HCT116 (cell line): ENCODE data around the gene SLC2A13. TPM values are rescaled to one million over a fixed set of nuclear protein-coding genes. Genes with fewer than 3 reads are reported as not detected.

Experiments
- ATAC-seq: fragments of 200-7000 bp; cut with Tn5 transposase; 2 replicates; pipeline ENCODE4 v1.9.1; 2020; ENCODE audit warnings: mild to moderate bottlenecking, moderate library complexity
- BruUV-seq: library from RNA; stranded (reverse); fragments of 400-500 nt; replicated peaks from 2 replicates; lab custom pipeline; 2021; lab: Mats Ljungman, UMichigan
- CTCF ChIA-PET: fragments of 300-600 bp; sonication (Branson Sonifier 250); formaldehyde crosslinking; loops from one replicate; lab custom pipeline; 2021; ENCODE audit warnings: antibody characterized with exemption; lab: Charles Lee
- POLR2A ChIA-PET: fragments of 300-600, 350-600 bp; sonication (Branson Sonifier 250); formaldehyde crosslinking; loops from one replicate; lab custom pipeline; 2021; ENCODE audit warnings: antibody characterized with exemption; lab: Charles Lee
- RAD21 ChIA-PET, 2 experiments: fragments of 300-600 bp; sonication (Branson Sonifier 250); formaldehyde crosslinking; loops; one replicate each; lab custom pipeline; 2023; ENCODE audit warnings: low total read pairs in 2 of 2; ENCODE audit not compliant: uncharacterized antibody in 2 of 2, unreplicated experiment in 2 of 2, low non-redundant PET in 1 of 2; lab: Charles Lee
- DNase-seq: peaks from one replicate; pipeline ENCODE4 v3.0.0-alpha.2; 2010; ENCODE audit warnings: low read depth, low spot score
- H2AFZ ChIP-seq: fragments of 200-600 bp; shearing (Covaris generic), sonication (generic); 2 replicates; pipeline ENCODE4 v1.6.1; 2017; ENCODE audit warnings: low read depth, mixed run types, mixed read lengths, antibody characterized with exemption, low read length; ENCODE audit not compliant: poor library complexity, severe bottlenecking
- H3K27ac ChIP-seq: 2 replicates; pipeline ENCODE4 v1.5.1; 2012; ENCODE audit warnings: low read depth, low read length
- H3K27me3 ChIP-seq: fragments of 200-600 bp; sonication (generic); 2 replicates; pipeline ENCODE4 v1.6.1; 2016; ENCODE audit warnings: mixed run types, low read length, mixed read lengths; ENCODE audit not compliant: insufficient read depth
- H3K36me3 ChIP-seq, 2 experiments: fragments of 200-500 bp in 1 of 2; fragments of 200-600 bp in 1 of 2; sonication (Bioruptor generic) in 1 of 2; sonication (generic) in 1 of 2; 2 replicates each; pipeline versions ENCODE4 v1.5.1 to v1.6.1; 2014 to 2016; ENCODE audit warnings: low read length in 2 of 2, inconsistent platforms in 1 of 2, mixed read lengths in 1 of 2, mixed run types in 1 of 2; ENCODE audit not compliant: insufficient read depth in 2 of 2, control insufficient read depth in 1 of 2
- H3K4me1 ChIP-seq, 2 experiments: fragments of 200-600 bp in 1 of 2; sonication (generic) in 1 of 2; 2 replicates each; pipeline versions ENCODE4 v1.5.1 to v1.6.1; 2012 to 2017; ENCODE audit warnings: low read length in 2 of 2, inconsistent platforms in 1 of 2, mild to moderate bottlenecking in 1 of 2, mixed read lengths in 1 of 2, mixed run types in 1 of 2, moderate library complexity in 1 of 2; ENCODE audit not compliant: insufficient read depth in 2 of 2, control insufficient read depth in 1 of 2
- H3K4me2 ChIP-seq: fragments of 200-600 bp; sonication (generic); 2 replicates; pipeline ENCODE4 v1.6.1; 2017; ENCODE audit warnings: mixed run types, low read length, mixed read lengths
- H3K4me3 ChIP-seq, 2 experiments: fragments of 200-600 bp in 1 of 2; sonication (generic) in 1 of 2; replicated peaks in 1 of 2; 2 replicates each; pipeline ENCODE4 v1.5.1; 2011 to 2016; ENCODE audit warnings: low read length in 2 of 2, control low read depth in 1 of 2, low read depth in 1 of 2, mild to moderate bottlenecking in 1 of 2, mixed read lengths in 1 of 2, mixed run types in 1 of 2
- H3K79me2 ChIP-seq: fragments of 200-600 bp; sonication (generic); 2 replicates; pipeline ENCODE4 v1.6.1; 2017; ENCODE audit warnings: mild to moderate bottlenecking, mixed run types, low read length, moderate library complexity, mixed read lengths; ENCODE audit not compliant: insufficient read depth
- H3K9ac ChIP-seq: fragments of 200-600 bp; sonication (generic); 2 replicates; pipeline ENCODE4 v1.6.1; 2016; ENCODE audit warnings: low read length, mixed read lengths
- H3K9me2 ChIP-seq: fragments of 200-600 bp; sonication (generic), shearing (Covaris generic); 2 replicates; pipeline ENCODE4 v1.6.1; 2017; ENCODE audit warnings: mixed run types, mild to moderate bottlenecking, moderate library complexity; ENCODE audit not compliant: insufficient read depth
- H3K9me3 ChIP-seq, 2 experiments: fragments of 200-500 bp in 1 of 2; fragments of 200-600 bp in 1 of 2; sonication (Bioruptor generic) in 1 of 2; sonication (generic) in 1 of 2; 2 replicates each; pipeline ENCODE4 v1.6.1; 2014 to 2017; ENCODE audit warnings: low read length in 2 of 2, mixed read lengths in 2 of 2, inconsistent platforms in 1 of 2, low read depth in 1 of 2, mild to moderate bottlenecking in 1 of 2, mixed run types in 1 of 2, moderate library complexity in 1 of 2; ENCODE audit not compliant: control insufficient read depth in 1 of 2, insufficient read depth in 1 of 2
- H4K20me1 ChIP-seq: fragments of 200-600 bp; sonication (generic), shearing (Covaris generic); 2 replicates; pipeline ENCODE4 v1.6.1; 2017; ENCODE audit warnings: mixed run types, mild to moderate bottlenecking, moderate library complexity; ENCODE audit not compliant: insufficient read depth
- CEBPB ChIP-seq: IDR thresholded peaks from 2 replicates; pipeline ENCODE4 v1.6.1; 2012; ENCODE audit warnings: low read depth
- CTCF ChIP-seq, 3 experiments: fragments of 200-600 bp in 1 of 3; sonication (generic) in 1 of 3; IDR thresholded peaks in 2 of 3; conservative IDR thresholded peaks in 1 of 3; 2 replicates each; pipeline ENCODE4 v1.5.1; 2012 to 2017; ENCODE audit warnings: low read depth in 2 of 3, low read length in 2 of 3, antibody characterized with exemption in 1 of 3, borderline replicate concordance in 1 of 3, control low read depth in 1 of 3, mild to moderate bottlenecking in 1 of 3, mixed read lengths in 1 of 3, mixed run types in 1 of 3, moderate library complexity in 1 of 3; ENCODE audit not compliant: insufficient read depth in 1 of 3
- EGR1 ChIP-seq: IDR thresholded peaks from 2 replicates; pipeline ENCODE4 v1.6.1; 2012; ENCODE audit warnings: low read depth
- EZH2 ChIP-seq: fragments of 200-600 bp; sonication (generic); IDR thresholded peaks from 2 replicates; pipeline ENCODE4 v1.6.1; 2017; ENCODE audit warnings: antibody characterized with exemption, mixed run types
- EZH2phosphoT487 ChIP-seq: fragments of 200-600 bp; IDR thresholded peaks from 2 replicates; pipeline ENCODE4 v1.6.1; 2018; ENCODE audit warnings: antibody characterized with exemption, borderline replicate concordance
- JUND ChIP-seq: IDR thresholded peaks from 2 replicates; pipeline ENCODE4 v1.6.1; 2012
- MAX ChIP-seq: IDR thresholded peaks from 2 replicates; pipeline ENCODE4 v1.6.1; 2012
- POLR2A ChIP-seq: IDR thresholded peaks from 2 replicates; pipeline ENCODE4 v1.7.0; 2011; ENCODE audit warnings: borderline replicate concordance; ENCODE audit not compliant: insufficient read depth, insufficient read length; ENCODE audit errors: extremely low read depth
- POLR2AphosphoS5 ChIP-seq: IDR thresholded peaks from 2 replicates; pipeline ENCODE4 v1.6.1; 2011; ENCODE audit warnings: mild to moderate bottlenecking, low read depth, low read length, moderate library complexity
- RAD21 ChIP-seq: IDR thresholded peaks from 2 replicates; pipeline ENCODE4 v1.6.1; 2012; ENCODE audit warnings: low read depth, mild to moderate bottlenecking
- SIN3A ChIP-seq: IDR thresholded peaks from 2 replicates; pipeline ENCODE4 v1.6.1; 2012; ENCODE audit warnings: low read depth
- SP1 ChIP-seq: IDR thresholded peaks from 2 replicates; pipeline ENCODE4 v1.6.1; 2012; ENCODE audit warnings: low read depth
- SRF ChIP-seq: IDR thresholded peaks from 2 replicates; pipeline ENCODE4 v1.6.1; 2012; ENCODE audit warnings: low read depth
- TCF7L2 ChIP-seq: IDR thresholded peaks from 2 replicates; pipeline ENCODE4 v1.7.0; 2011; ENCODE audit warnings: borderline replicate concordance, inconsistent platforms; ENCODE audit not compliant: insufficient read depth, insufficient read length; ENCODE audit errors: extremely low read depth
- YY1 ChIP-seq: IDR thresholded peaks from 2 replicates; pipeline ENCODE4 v1.6.1; 2011; ENCODE audit warnings: low read length, low read depth, moderate library complexity, mild to moderate bottlenecking; ENCODE audit not compliant: insufficient replicate concordance; ENCODE audit errors: extremely low read depth
- ZFX ChIP-seq: fragments of 450-650 bp; IDR thresholded peaks from 2 replicates; pipeline ENCODE4 v1.6.1; 2017
- ZNF274 ChIP-seq: fragments of 200-500 bp; sonication (Bioruptor generic); IDR thresholded peaks from 2 replicates; pipeline ENCODE4 v1.6.1; 2014; ENCODE audit warnings: mild to moderate bottlenecking, low read depth, low read length, inconsistent platforms
- intact Hi-C: fragments of 100-400 bp; cut with micrococcal nuclease; formaldehyde crosslinking; loops from 2 replicates; pipeline ENCODE4 v1.10.0; 2022
- total RNA-seq: library from RNA; stranded (reverse); gene quantifications from one replicate; pipeline ENCODE4 v1.2.1, GENCODE V29; 2021; ENCODE audit not compliant: unreplicated experiment
- TF ChIP-seq, protein P1 (sequence below): IDR thresholded peaks from 2 replicates; pipeline ENCODE4 v1.6.1; 2012; ENCODE audit warnings: low read depth

Gene SLC2A13
- total RNA-seq, 1 experiment from 2014 or later: 6.8 TPM

DNA sequence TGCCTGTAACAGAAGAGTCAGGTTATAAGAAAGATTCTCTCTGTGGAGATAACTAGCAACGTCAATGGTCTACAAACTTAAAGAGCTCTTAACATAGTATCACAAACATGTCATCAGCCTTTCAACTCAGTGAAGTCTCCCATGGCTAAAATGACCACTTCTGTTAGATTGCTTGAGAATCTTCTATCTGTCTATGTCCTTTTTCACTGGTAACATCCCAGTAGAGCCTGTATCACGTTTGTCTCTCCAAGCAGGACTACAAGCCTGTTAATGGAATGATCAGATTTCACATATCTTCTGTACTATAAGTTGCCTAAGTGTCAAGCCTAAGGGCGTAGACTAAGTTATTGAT lies 50.7 kb downstream of the SLC2A13 start:
- intact Hi-C loops: no loop called here
- Histone ChIP-seq H3K27me3 (no peaks in the 10 kb centered on the region), H3K36me3 (no peaks in the 10 kb centered on the region), H4K20me1 (no peaks in the 10 kb centered on the region), H3K27ac (no peak overlapping the region), H3K4me2 (no peak overlapping the region), H3K4me3 (no peak overlapping the region), H3K9ac (no peak overlapping the region), H3K9me2 (no peaks in the 10 kb centered on the region), H2AFZ (no peak overlapping the region), H3K4me1 (no peaks in the 10 kb centered on the region), H3K9me3 (no peaks in the 10 kb centered on the region), H3K79me2 (no peaks in the 10 kb centered on the region)
- CTCF ChIA-PET: no interaction called here
- POLR2A ChIA-PET: no interaction called here
- ATAC-seq (no peak), DNase-seq (no peak)
- RAD21 ChIA-PET: interaction anchor here in 1 of 2 experiments (0.7 kb wide), 1 partner anchor 214 kb away, joined by 4 read pairs; no protein-coding TSS in a partner anchor
- TF ChIP-seq CEBPB (no peak), ZNF274 (no peak), EGR1 (no peak), RAD21 (no peak), EZH2phosphoT487 (no peak), SIN3A (no peak), YY1 (no peak), SP1 (no peak), TCF7L2 (no peak), JUND (no peak), POLR2A (no peak), SRF (no peak), CTCF (IDR thresholded peaks at IDR 0.05 in 2 of 3, conservative IDR thresholded peaks at IDR 0.05 in 1 of 3; ENCODE audit: borderline replicate concordance in 1 of 3, insufficient read depth in 1 of 3, low read depth in 2 of 3, low read length in 2 of 3) (no peak), POLR2AphosphoS5 (no peak), ZFX (no peak), EZH2 (no peak), MAX (no peak)
- TF ChIP-seq, protein P1, sequence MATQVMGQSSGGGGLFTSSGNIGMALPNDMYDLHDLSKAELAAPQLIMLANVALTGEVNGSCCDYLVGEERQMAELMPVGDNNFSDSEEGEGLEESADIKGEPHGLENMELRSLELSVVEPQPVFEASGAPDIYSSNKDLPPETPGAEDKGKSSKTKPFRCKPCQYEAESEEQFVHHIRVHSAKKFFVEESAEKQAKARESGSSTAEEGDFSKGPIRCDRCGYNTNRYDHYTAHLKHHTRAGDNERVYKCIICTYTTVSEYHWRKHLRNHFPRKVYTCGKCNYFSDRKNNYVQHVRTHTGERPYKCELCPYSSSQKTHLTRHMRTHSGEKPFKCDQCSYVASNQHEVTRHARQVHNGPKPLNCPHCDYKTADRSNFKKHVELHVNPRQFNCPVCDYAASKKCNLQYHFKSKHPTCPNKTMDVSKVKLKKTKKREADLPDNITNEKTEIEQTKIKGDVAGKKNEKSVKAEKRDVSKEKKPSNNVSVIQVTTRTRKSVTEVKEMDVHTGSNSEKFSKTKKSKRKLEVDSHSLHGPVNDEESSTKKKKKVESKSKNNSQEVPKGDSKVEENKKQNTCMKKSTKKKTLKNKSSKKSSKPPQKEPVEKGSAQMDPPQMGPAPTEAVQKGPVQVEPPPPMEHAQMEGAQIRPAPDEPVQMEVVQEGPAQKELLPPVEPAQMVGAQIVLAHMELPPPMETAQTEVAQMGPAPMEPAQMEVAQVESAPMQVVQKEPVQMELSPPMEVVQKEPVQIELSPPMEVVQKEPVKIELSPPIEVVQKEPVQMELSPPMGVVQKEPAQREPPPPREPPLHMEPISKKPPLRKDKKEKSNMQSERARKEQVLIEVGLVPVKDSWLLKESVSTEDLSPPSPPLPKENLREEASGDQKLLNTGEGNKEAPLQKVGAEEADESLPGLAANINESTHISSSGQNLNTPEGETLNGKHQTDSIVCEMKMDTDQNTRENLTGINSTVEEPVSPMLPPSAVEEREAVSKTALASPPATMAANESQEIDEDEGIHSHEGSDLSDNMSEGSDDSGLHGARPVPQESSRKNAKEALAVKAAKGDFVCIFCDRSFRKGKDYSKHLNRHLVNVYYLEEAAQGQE: no peak
- no TSS peak for BruUV-seq
